SK-N-MC (cell line): ENCODE data around the gene BORCS6.

ENCODE experiments used
- DNase-seq: peaks from one replicate; pipeline ENCODE4 v3.0.0-alpha.2; 2011; ENCODE audit warnings: low read depth, low spot score
- H3K27ac ChIP-seq: fragments of 200-600 bp; sonication (generic); 2 replicates; pipeline ENCODE4 v1.5.1; 2016; ENCODE audit warnings: mixed run types
- H3K36me3 ChIP-seq: fragments of 200-600 bp; sonication (generic); 2 replicates; pipeline ENCODE4 v1.6.1; 2017; ENCODE audit warnings: antibody characterized with exemption, low read length, mixed read lengths; ENCODE audit not compliant: insufficient read depth
- H3K4me3 ChIP-seq: fragments of 200-600 bp; sonication (generic); 2 replicates; pipeline ENCODE4 v1.5.1; 2016
- H3K9ac ChIP-seq: fragments of 200-600 bp; sonication (generic); 2 replicates; pipeline ENCODE4 v1.8.0; 2017; ENCODE audit warnings: mixed run types, mixed read lengths; ENCODE audit not compliant: insufficient read length
- H3K9me3 ChIP-seq: fragments of 200-600 bp; sonication (generic); 2 replicates; pipeline ENCODE4 v1.6.1; 2017; ENCODE audit warnings: low read depth, mild to moderate bottlenecking, antibody characterized with exemption, low read length, moderate library complexity, mixed read lengths
- EZH2 ChIP-seq: fragments of 200-600 bp; sonication (generic); IDR thresholded peaks from one replicate; pipeline ENCODE4 v1.6.1; 2017; ENCODE audit warnings: antibody characterized with exemption
- FOXP2 ChIP-seq: optimal IDR thresholded peaks from 2 replicates; pipeline ENCODE3; 2011; ENCODE audit warnings: mild to moderate bottlenecking, moderate library complexity; ENCODE audit not compliant: insufficient read depth; ENCODE audit errors: extremely low read length, control extremely low read depth
- POLR2AphosphoS5 ChIP-seq: IDR thresholded peaks from 2 replicates; pipeline ENCODE4 v1.6.1; 2012; ENCODE audit warnings: mild to moderate bottlenecking, low read depth, low read length, borderline replicate concordance

BORCS6 gene

GRCh38 chr17:8160741-8161221 is 29.2 kb downstream of the BORCS6 start:
- H3K4me3 ChIP-seq = no peak overlapping the region

GRCh38 chr17:8160224-8160577 is 29.8 kb downstream of the BORCS6 start:
- H3K9me3 ChIP-seq = no peaks in the 10 kb centered on the region
- DNase-seq = no peak
- H3K27ac ChIP-seq = no peak overlapping the region
- TF ChIP-seq FOXP2 (no peak), POLR2AphosphoS5 (no peak), EZH2 (no peak)
- no peak overlapping the region for H3K4me3 ChIP-seq
- peaks cover 13% of the 10 kb centered on the region; the same call in 1 of the 2 replicates for H3K36me3 ChIP-seq
- no peak overlapping the region for H3K9ac ChIP-seq

More at GRCh38 chr17:8160741-8161221, 29.2 kb downstream of the BORCS6 start:
- TF ChIP-seq FOXP2 = no peak
- no peak for TF ChIP-seq EZH2
- TF ChIP-seq POLR2AphosphoS5 = no peak
- Histone ChIP-seq H3K9ac (no peak overlapping the region), H3K27ac (peak overlapping the region; percentile 51), H3K9me3 (no peaks in the 10 kb centered on the region), H3K36me3 (peaks cover 13% of the 10 kb centered on the region; the same call in 1 of the 2 replicates)
- no peak for DNase-seq

DNA sequence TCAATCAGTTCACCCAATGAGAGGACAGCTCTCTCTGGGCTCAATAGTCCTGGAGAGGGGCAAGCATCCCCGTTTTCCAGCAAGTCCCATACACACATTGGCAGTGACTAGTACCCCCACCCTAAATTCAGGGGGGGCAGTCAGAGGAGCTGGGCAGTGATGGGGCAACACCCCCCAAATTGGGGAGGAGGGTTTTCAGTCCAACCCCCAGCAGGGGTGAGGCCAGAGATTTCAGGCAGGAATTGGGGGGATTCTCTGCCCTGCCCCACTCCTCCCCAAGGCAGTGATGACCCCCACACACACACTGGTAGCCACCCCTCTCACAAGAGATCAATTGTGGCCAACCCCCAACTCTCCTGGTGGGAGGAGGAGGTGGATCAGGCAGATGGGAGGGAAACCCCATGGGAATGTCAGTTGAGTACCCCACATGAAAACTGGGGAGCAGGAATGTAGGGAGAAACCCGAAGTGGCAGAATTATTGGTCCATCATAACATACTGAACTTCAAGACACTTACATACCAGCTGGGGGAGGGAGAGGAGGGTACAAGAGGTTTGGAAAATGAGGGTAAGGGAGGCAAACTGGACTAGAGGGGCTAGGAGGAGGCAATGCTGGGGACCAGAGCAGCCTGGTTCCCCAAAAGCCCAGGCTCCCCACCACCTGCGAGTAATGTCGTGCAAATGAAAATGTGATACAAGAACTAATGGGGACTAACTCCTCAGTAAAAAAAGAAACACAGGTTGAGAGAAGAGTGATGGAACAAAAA is 30.3 kb downstream of the BORCS6 start:
- TF ChIP-seq POLR2AphosphoS5 (no peak), FOXP2 (no peak), EZH2 (no peak)

GRCh38 chr17:8159032-8159400 is 31.0 kb downstream of the BORCS6 start:
- Histone ChIP-seq H3K27ac (no peak overlapping the region), H3K9me3 (no peaks in the 10 kb centered on the region), H3K9ac (no peak overlapping the region), H3K4me3 (no peak overlapping the region), H3K36me3 (peaks cover 13% of the 10 kb centered on the region; the same call in 1 of the 2 replicates)
- TF ChIP-seq FOXP2 (no peak), EZH2 (no peak), POLR2AphosphoS5 (no peak)
- no peak for DNase-seq

More for the DNA sequence above, 30.3 kb downstream of the BORCS6 start:
- Histone ChIP-seq H3K9me3 (no peaks in the 10 kb centered on the region), H3K4me3 (no peak overlapping the region), H3K27ac (no peak overlapping the region), H3K9ac (no peak overlapping the region), H3K36me3 (peaks cover 13% of the 10 kb centered on the region; the same call in 1 of the 2 replicates)
- no peak for DNase-seq

- Histone ChIP-seq H3K4me3 (no peak overlapping the region), H3K9me3 (no peaks in the 10 kb centered on the region), H3K27ac (0 out of 2 replicates have a peak overlapping the region, but pooled peaks have one; percentile 7), H3K36me3 (peaks cover 13% of the 10 kb centered on the region; the same call in 1 of the 2 replicates), H3K9ac (no peak overlapping the region)
- no peak for DNase-seq
- no peak for TF ChIP-seq FOXP2
- TF ChIP-seq EZH2 = no peak
- TF ChIP-seq POLR2AphosphoS5 = no peak
These were observed 31.5 kb downstream of the BORCS6 start for GRCh38 chr17:8158267-8159031.

DNA sequence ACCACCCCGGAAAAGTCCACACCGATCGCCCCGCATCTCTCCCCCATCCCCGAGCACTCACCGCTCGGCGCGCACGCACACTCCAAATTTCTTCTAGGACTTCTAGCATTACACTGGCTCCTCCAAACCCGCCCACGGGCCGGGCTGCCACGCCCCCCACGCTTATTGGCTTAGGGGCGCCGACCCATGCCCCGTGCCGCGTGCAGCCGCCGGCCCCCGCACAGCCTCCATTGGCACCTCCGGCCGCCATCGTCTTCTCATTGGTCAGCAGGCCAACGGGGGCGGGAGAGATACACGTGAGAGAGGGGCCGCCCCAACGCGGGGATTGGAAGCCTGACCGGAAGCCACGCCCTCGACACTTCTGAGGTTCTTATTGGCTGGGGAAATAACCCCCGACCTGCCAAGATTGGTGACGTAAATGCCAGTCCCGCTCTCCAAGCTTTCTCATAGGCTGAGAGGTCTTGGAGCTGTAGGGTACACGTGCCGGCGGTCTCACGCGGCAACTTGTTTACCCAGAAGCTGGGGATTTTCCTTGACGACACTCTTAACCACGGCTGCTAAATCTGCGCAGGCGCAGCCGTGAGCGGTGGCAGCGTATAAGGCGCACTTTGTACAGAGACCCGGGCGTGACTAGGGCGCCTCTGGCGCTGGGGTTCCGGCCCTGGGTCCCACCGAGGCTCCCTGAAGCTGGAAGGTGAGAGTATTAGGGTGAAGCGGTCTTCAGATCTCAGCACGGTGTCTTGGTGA is 33.6 kb downstream of the BORCS6 start:
- Histone ChIP-seq H3K9ac (peak overlapping the region; percentile 89), H3K4me3 (peak overlapping the region; percentile 81), H3K36me3 (peaks cover 13% of the 10 kb centered on the region; the same call in 1 of the 2 replicates), H3K9me3 (no peaks in the 10 kb centered on the region), H3K27ac (peak overlapping the region; percentile 91)
- DNase-seq = peak; percentile 97
- TF ChIP-seq FOXP2 (no peak), POLR2AphosphoS5 (peak; percentile 70; the same call in 1 of the 2 replicates), EZH2 (no peak)

DNA sequence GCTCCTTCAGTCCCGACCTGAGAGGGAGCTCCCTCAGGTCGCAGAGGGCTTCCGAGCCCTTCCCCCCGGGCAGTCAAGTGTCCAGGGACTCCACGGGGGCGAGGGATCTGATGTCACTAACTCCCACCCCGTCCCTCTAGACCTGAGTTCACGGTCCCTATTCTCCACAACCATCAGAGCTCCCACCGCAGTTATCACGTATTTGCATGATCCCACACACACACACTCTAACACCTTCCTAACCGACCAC is 34.1 kb downstream of the BORCS6 start:
- DNase-seq = no peak
- H3K4me3 ChIP-seq = peak overlapping the region; percentile 77
- peak overlapping the region; percentile 55 for H3K9ac ChIP-seq
- TF ChIP-seq FOXP2 (no peak), POLR2AphosphoS5 (no peak)
- H3K36me3 ChIP-seq = peaks cover 8% of the 10 kb centered on the region; the same call in 1 of the 2 replicates
- no peak overlapping the region for H3K27ac ChIP-seq
- no peaks in the 10 kb centered on the region for H3K9me3 ChIP-seq

- H3K4me3 ChIP-seq = peak overlapping the region; percentile 77
- H3K36me3 ChIP-seq = peaks cover 7% of the 10 kb centered on the region; the same call in 1 of the 2 replicates
- no peak for DNase-seq
- H3K27ac ChIP-seq = no peak overlapping the region
- peak overlapping the region; percentile 55 for H3K9ac ChIP-seq
- no peaks in the 10 kb centered on the region for H3K9me3 ChIP-seq
- TF ChIP-seq EZH2 = no peak
- no peak for TF ChIP-seq FOXP2
- TF ChIP-seq POLR2AphosphoS5 = no peak
These were observed 34.6 kb downstream of the BORCS6 start for GRCh38 chr17:8155231-8155995.
